GM12878 (cell line): Measurements from ENCODE around the gene EHBP1. TPM values are rescaled to one million over a fixed set of nuclear protein-coding genes. Genes with fewer than 3 reads are reported as not detected.
A peak's percentile ranks its signal among the peaks of the same experiment; 100 is the strongest.

Source experiments
- BCL3 ChIP-seq: IDR thresholded peaks from 2 replicates; pipeline ENCODE4 v1.6.1; 2011; ENCODE audit warnings: borderline replicate concordance, low read depth, mild to moderate bottlenecking, moderate library complexity, low read length; ENCODE audit not compliant: insufficient read depth, poor library complexity, severe bottlenecking
- CBFB ChIP-seq: IDR thresholded peaks from 2 replicates; pipeline ENCODE4 v1.6.1; 2016; ENCODE audit warnings: antibody characterized with exemption, low read depth
- CREB1 ChIP-seq: IDR thresholded peaks from 2 replicates; pipeline ENCODE4 v1.6.1; 2012; ENCODE audit warnings: low read depth, mild to moderate bottlenecking, inconsistent platforms
- ELK1 ChIP-seq: IDR thresholded peaks from 2 replicates; pipeline ENCODE4 v1.6.1; 2012; ENCODE audit warnings: low read depth, low read length, improper control_type of control experiment
- EZH2 ChIP-seq: IDR thresholded peaks from 2 replicates; pipeline ENCODE4 v1.6.1; 2012; ENCODE audit warnings: low read depth, mild to moderate bottlenecking, control low read depth, inconsistent platforms, low read length, borderline replicate concordance; ENCODE audit not compliant: control insufficient read depth
- GABPA ChIP-seq: IDR thresholded peaks from 2 replicates; pipeline ENCODE4 v1.6.1; 2014; ENCODE audit warnings: antibody characterized with exemption, low read depth, mild to moderate bottlenecking, inconsistent platforms
- HCFC1 ChIP-seq: fragments of 150-350 bp; IDR thresholded peaks from 2 replicates; pipeline ENCODE4 v1.6.1; 2014; ENCODE audit warnings: low read length
- NKRF ChIP-seq: fragments of 450-650 bp; conservative IDR thresholded peaks from 2 replicates; pipeline ENCODE4 v1.6.1; 2017; ENCODE audit warnings: mild to moderate bottlenecking, moderate library complexity
- NR2C2 ChIP-seq: IDR thresholded peaks from 2 replicates; pipeline ENCODE4 v1.6.1; 2011; ENCODE audit warnings: borderline replicate concordance, low read depth; ENCODE audit not compliant: control insufficient read depth, insufficient read length
- PAX8 ChIP-seq: fragments of 450-650 bp; IDR thresholded peaks from 2 replicates; pipeline ENCODE4 v1.6.1; 2017; ENCODE audit warnings: mild to moderate bottlenecking, moderate library complexity
- PKNOX1 ChIP-seq: fragments of 450-650 bp; IDR thresholded peaks from 2 replicates; pipeline ENCODE4 v1.6.1; 2016; ENCODE audit warnings: mild to moderate bottlenecking
- POLR2AphosphoS5 ChIP-seq: IDR thresholded peaks from 2 replicates; pipeline ENCODE4 v1.6.1; 2011; ENCODE audit warnings: mild to moderate bottlenecking, low read length, inconsistent platforms
- SKIL ChIP-seq: fragments of 450-650 bp; IDR thresholded peaks from 2 replicates; pipeline ENCODE4 v1.6.1; 2017; ENCODE audit warnings: mild to moderate bottlenecking, low read depth, inconsistent platforms; ENCODE audit not compliant: poor library complexity, severe bottlenecking
- SMAD1 ChIP-seq: fragments of 450-650 bp; IDR thresholded peaks from 2 replicates; pipeline ENCODE4 v1.6.1; 2018; ENCODE audit warnings: mild to moderate bottlenecking, low read depth; ENCODE audit not compliant: partially characterized antibody
- SRF ChIP-seq, 2 experiments: IDR thresholded peaks; 2 replicates each; pipeline ENCODE4 v1.6.1; 2011; ENCODE audit warnings: low read depth in 2 of 2, low read length in 2 of 2, mild to moderate bottlenecking in 1 of 2, moderate library complexity in 1 of 2
- WRNIP1 ChIP-seq: IDR thresholded peaks from 2 replicates; pipeline ENCODE4 v1.6.1; 2011; ENCODE audit warnings: low read depth, low read length, improper control_type of control experiment, borderline replicate concordance
- polyA plus RNA-seq, 11 experiments: library from polyadenylated mRNA; depleted of rRNA in 4 of 11; unstranded in 6 of 11; stranded (reverse) in 5 of 11; fragments of >200 nt; fragmentation: Nextera tagmentation in 4 of 11; fragmentation: Illumina TruSeq in 1 of 11; extraction: Ambion mirVana in 4 of 11; extraction: Trizol in 1 of 11; gene quantifications; 1 replicate in 1 of 11; 2 replicates in 10 of 11; pipeline versions ENCODE4 v1.2.1 to v1.2.3, GENCODE V29; 2011 to 2016; ENCODE audit warnings: inconsistent platforms in 2 of 11, missing spikeins in 2 of 11, low read depth in 1 of 11
- total RNA-seq, 4 experiments: library from RNA; depleted of rRNA in 3 of 4; stranded (reverse); fragments of >200 nt in 3 of 4; fragmentation: Illumina TruSeq in 1 of 4; extraction: Trizol in 1 of 4; gene quantifications; 2 replicates each; pipeline versions ENCODE4 v1.2.1 to v1.2.3, GENCODE V29; 2013 to 2021

EHBP1 gene
- total and polyA plus RNA-seq, 10 of the 15 experiments (the other 5 are each of a cell fraction or from before 2014, with no cell fraction given), result 5.7 to 26.1 (median 13.6) TPM

GRCh38 chr2:62705007-62705829 is at the start of gene EHBP1 (continued):
- TF ChIP-seq BCL3 (no peak), SKIL (no peak), SRF (IDR thresholded peaks at IDR 0.05; ENCODE audit: low read depth in 2 of 2, low read length in 2 of 2) (peak in 1 of 2 experiments; percentile 43; a peak in 1 of 4 replicates), PKNOX1 (peak; percentile 100), POLR2AphosphoS5 (peak; percentile 87), EZH2 (no peak), NR2C2 (no peak), GABPA (no peak), HCFC1 (0 out of 2 replicates have a peak, but pooled peaks have one; percentile 27), NKRF (no peak), WRNIP1 (no peak), CBFB (0 out of 2 replicates have a peak, but pooled peaks have one; percentile 44), CREB1 (peak; percentile 86), ELK1 (no peak), PAX8 (no peak), SMAD1 (no peak)
